Raji (cell line): ENCODE measurements around the gene CMTR1.

Experiments used
- POLR2A ChIP-seq: IDR thresholded peaks from 2 replicates; pipeline ENCODE4 v1.6.1; 2011; ENCODE audit warnings: low read depth, low read length, control low read depth; ENCODE audit not compliant: insufficient read depth

The CMTR1 gene

GRCh38 chr6:37491830-37492208 lies 58.8 kb downstream of the CMTR1 start:
- no peak for TF ChIP-seq POLR2A

GRCh38 chr6:37492236-37492972 lies 59.4 kb downstream of the CMTR1 start:
- no peak for TF ChIP-seq POLR2A

- TF ChIP-seq POLR2A, result no peak
Measured at GRCh38 chr6:37492991-37493660, 60.1 kb downstream of the CMTR1 start.

GRCh38 chr6:37493661-37493995 lies 60.6 kb downstream of the CMTR1 start:
- TF ChIP-seq POLR2A, result no peak

DNA sequence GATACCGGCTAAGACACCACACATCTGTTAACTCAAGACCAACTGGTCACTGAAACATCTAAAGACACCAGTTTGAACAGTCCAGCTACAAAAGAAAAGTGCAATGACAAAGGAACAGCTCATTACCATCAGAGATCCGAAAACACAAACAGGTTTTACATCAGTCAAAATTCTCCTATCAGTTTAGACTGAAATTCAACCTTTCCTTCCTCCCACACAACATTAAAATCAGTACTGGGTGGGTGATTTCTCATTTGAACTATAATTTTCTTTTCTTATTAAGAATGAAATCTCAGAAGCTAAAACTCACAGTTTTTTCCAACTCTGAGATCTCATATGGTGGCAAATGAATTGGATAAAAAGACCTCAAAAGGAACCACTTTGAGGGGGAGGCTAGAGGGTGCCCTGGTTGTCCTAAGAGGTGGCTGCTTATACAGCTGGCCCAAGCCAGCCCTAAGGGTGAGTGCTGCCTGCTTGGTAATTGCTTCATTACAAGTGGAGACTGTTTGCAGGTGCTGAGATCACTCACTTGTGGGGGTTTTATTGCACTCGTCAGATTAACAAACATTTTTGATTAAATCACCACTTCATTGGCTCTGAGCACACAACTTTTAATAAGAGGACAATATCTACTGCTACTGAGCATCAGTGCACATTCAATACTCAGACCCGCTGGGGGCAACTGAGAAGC lies 62.4 kb downstream of the CMTR1 start:
- TF ChIP-seq POLR2A, result no peak

DNA sequence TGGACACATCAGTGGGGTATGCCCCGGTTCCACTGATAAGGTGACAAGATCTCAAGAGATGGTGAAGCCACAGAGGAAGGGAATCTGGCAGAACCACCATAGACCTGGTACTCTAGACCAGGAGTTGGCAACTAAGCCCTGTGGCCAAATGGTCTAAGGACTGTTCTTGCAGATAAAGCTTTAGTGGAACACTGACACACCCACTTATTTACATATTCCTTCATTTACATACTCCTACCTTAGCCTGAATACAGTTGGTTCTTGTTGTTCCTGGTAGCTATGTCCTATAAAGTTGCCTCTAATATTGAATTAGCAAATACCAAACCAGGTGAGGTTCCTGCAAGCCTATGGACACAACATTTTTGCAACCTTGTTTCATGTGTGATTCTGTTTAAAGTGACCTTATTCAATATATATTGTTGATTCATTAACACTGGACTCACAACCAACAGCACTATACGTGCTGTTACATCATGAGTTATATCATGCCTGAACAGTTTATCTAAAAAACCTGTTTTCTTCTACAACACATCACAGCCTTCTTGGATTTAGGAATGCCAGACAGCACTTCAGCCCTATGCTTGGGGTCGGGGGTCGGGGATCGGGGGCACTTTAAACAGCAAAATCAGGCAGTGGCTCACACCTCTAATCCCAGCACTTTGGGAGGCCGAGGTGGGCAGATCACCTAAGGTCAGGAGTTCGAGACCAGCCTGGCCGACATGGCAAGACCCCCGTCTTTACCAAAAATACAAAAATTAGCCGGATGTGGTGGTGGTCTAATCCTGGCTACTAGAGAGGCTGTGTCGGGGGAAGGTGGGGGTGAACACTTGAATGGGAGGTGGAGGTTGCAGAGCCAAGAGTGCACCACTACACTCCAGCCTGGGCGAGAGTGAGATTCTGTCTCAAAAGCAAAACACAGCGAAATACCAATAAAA lies 64.2 kb downstream of the CMTR1 start:
- no peak for TF ChIP-seq POLR2A

GRCh38 chr6:37499433-37500293 lies 66.6 kb downstream of the CMTR1 start, which contains the start of gene CCDC167:
Gene CCDC167 (minus strand): TSS chr6:37499893. CDS start chr6:37499863, 30 bp downstream.
- peak; percentile 57 for TF ChIP-seq POLR2A

GRCh38 chr6:37500294-37500608 lies 67.2 kb downstream of the CMTR1 start:
- TF ChIP-seq POLR2A, result no peak

DNA sequence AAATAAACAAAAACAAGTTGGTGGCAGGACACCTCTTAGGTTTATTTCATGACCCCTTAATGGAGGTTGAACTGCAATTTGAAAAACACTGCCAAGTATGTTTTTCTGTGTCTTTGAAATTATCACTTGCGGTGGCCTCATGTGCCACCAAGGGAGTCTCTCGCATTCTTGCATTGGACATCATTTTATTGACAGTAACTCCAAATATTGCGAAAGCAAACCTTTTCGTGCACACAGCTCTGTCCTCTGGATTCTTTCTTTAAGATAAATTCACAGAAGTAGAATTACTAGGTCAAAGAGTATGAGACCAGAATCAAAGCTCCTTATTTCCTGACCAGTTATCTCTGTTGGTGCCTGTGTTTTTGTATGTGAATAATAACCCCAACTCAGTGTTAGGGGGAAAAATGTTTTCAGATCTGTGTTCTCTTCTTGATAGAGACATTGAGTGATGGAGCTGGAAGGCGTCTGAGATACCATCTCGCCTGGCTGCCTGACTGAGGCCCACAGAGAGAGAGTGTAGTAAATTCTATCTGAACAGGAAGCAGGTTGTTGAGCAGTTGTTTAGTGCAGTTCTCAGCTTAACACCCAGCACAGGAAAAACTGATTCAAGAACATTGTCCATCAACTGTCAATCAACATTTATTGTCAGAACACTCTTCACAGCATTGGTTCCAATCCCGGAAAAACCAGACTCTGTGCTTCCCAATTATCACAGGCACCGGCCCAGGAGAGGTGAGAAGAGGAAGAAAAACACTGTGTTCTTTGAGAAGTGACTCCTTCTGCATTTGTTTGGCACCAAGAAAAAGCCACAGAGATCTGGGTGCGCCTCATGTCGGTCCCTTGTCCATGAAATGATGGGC lies 68.8 kb downstream of the CMTR1 start:
- TF ChIP-seq POLR2A, result no peak

GRCh38 chr6:37502703-37503291 lies 69.8 kb downstream of the CMTR1 start:
- no peak for TF ChIP-seq POLR2A

- peak; percentile 21; the same call in 1 of the 2 replicates for TF ChIP-seq POLR2A
Measured at GRCh38 chr6:37503309-37503965, 70.4 kb downstream of the CMTR1 start.

DNA sequence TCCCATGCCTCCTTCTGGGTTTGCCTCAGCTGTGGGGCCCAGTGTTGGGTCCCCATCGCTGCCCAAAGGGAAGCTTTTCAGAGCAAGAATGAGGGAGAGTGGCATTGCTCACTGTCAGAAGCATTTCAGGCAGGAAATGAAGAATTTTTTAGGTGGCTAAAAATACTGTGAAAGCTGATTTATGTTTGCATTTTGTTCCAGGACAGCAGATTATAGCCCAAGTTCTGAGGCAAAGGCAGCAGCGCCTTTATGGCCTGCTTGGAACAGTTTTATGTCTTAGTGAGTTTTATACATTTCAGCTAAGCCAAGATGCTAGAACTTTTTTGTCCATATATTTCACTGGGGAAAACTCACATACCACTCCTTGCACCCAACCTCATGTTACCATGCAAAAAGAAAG lies 71.0 kb downstream of the CMTR1 start:
- TF ChIP-seq POLR2A, result no peak

DNA sequence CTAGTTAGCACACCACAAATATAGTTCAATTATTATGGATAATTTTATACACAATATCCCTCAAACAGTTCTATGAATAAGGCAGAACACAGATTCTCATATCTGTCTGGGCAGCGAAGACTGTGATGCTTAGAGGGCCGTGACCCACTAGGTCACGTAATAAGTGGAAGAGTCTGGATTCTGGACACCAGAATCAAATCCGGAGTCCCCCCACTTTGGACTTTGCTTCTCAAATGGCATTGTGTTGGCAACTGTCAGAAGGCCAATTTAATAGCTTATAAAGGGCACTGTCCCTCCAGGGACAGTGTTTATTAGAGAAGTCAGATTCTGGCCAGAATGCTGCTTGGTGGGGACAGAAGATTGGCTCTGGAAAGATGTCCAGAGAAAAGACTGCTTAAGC lies 73.5 kb downstream of the CMTR1 start:
- no peak for TF ChIP-seq POLR2A

GRCh38 chr6:37507077-37507476 lies 74.1 kb downstream of the CMTR1 start:
- no peak for TF ChIP-seq POLR2A
